Measurements from ENCODE around the gene PLEKHO2.

GRCh38 chr15:64901914-64902313 is 60.2 kb downstream of the PLEKHO2 start:
- no peak for TF ChIP-seq CTCF (IDR thresholded peaks at IDR 0.05)
- TF ChIP-seq ZFX (IDR thresholded peaks at IDR 0.05; ENCODE audit: borderline replicate concordance) = no peak
